ENCODE results near the gene CDC14B.
A peak's percentile ranks its signal among the peaks of the same experiment; 100 is the strongest.

DNA sequence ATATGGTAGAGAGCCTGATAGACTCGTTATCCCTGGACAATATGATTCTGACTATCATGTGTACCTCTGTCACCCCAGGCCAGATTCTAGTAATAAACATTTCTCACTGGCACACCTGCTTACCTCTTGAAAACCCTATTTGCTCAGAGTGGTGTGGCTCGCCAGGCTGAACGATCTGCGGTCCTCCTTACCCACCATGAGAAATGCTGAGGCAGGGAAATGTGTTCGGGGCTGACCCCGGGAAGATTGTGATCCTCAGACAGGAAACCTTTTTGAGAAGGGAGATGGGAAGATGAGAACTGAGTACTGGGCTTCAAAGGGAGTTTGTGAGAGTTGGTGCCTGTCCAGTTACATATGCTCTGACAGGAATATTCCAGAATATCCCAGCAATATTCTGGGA lies 46.1 kb upstream of the CDC14B start:
- TF ChIP-seq, protein P1, sequence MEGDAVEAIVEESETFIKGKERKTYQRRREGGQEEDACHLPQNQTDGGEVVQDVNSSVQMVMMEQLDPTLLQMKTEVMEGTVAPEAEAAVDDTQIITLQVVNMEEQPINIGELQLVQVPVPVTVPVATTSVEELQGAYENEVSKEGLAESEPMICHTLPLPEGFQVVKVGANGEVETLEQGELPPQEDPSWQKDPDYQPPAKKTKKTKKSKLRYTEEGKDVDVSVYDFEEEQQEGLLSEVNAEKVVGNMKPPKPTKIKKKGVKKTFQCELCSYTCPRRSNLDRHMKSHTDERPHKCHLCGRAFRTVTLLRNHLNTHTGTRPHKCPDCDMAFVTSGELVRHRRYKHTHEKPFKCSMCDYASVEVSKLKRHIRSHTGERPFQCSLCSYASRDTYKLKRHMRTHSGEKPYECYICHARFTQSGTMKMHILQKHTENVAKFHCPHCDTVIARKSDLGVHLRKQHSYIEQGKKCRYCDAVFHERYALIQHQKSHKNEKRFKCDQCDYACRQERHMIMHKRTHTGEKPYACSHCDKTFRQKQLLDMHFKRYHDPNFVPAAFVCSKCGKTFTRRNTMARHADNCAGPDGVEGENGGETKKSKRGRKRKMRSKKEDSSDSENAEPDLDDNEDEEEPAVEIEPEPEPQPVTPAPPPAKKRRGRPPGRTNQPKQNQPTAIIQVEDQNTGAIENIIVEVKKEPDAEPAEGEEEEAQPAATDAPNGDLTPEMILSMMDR (conservative IDR thresholded peaks at IDR 0.05; ENCODE audit: low read depth, low read length): no peak
- TF ChIP-seq RCOR1 (IDR thresholded peaks at IDR 0.05; ENCODE audit: insufficient replicate concordance, low read length): no peak
- TF ChIP-seq, protein P2, sequence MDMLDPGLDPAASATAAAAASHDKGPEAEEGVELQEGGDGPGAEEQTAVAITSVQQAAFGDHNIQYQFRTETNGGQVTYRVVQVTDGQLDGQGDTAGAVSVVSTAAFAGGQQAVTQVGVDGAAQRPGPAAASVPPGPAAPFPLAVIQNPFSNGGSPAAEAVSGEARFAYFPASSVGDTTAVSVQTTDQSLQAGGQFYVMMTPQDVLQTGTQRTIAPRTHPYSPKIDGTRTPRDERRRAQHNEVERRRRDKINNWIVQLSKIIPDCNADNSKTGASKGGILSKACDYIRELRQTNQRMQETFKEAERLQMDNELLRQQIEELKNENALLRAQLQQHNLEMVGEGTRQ (IDR thresholded peaks at IDR 0.05; ENCODE audit: low read depth, low read length): no peak
- TF ChIP-seq POLR2A (IDR thresholded peaks at IDR 0.05; ENCODE audit: low read depth, low read length): no peak
- no peak for TF ChIP-seq RAD21 (IDR thresholded peaks at IDR 0.05; ENCODE audit: low read length)
- no peak for TF ChIP-seq MXI1 (IDR thresholded peaks at IDR 0.05; ENCODE audit: borderline replicate concordance, low read depth, low read length)
- peak; percentile 40; the same call in 1 of the 2 replicates for TF ChIP-seq MAFK (IDR thresholded peaks at IDR 0.05; ENCODE audit: low read depth, low read length)
- TF ChIP-seq CEBPB (IDR thresholded peaks at IDR 0.05; ENCODE audit: low read depth, low read length): no peak

Measured in IMR-90 (cell line).